Neural progenitor cell (in vitro differentiated cells): ENCODE measurements around the gene GATA5. TPM values are rescaled to one million over a fixed set of nuclear protein-coding genes. Genes with fewer than 3 reads are reported as not detected.

Experiments
- DNase-seq: peaks from one replicate; pipeline ENCODE4 v3.0.0-alpha.2; 2016; ENCODE audit warnings: low spot score
- H2AFZ ChIP-seq: fragments of 200-600 bp; sonication (generic); replicated peaks from 2 replicates; pipeline ENCODE4 v1.6.1; 2016; ENCODE audit warnings: antibody characterized with exemption
- H3F3A ChIP-seq: fragments of 200-600 bp; sonication (generic); 2 replicates; pipeline ENCODE4 v1.6.1; 2016; ENCODE audit warnings: antibody characterized with exemption, low read depth
- H3K27ac ChIP-seq: fragments of 200-600 bp; sonication (generic); 2 replicates; pipeline ENCODE4 v1.5.1; 2016; ENCODE audit warnings: mild to moderate bottlenecking
- H3K27me3 ChIP-seq: fragments of 200-600 bp; sonication (generic); 2 replicates; pipeline ENCODE4 v1.6.1; 2016; ENCODE audit warnings: mild to moderate bottlenecking, moderate library complexity
- H3K36me3 ChIP-seq: fragments of 200-600 bp; sonication (generic); 2 replicates; pipeline ENCODE4 v1.5.1; 2016
- H3K4me1 ChIP-seq: fragments of 200-600 bp; sonication (generic); 2 replicates; pipeline ENCODE4 v1.6.1; 2016; ENCODE audit warnings: mixed run types
- H3K4me2 ChIP-seq: fragments of 200-600 bp; sonication (generic); 2 replicates; pipeline ENCODE4 v1.6.1; 2016
- H3K4me3 ChIP-seq: fragments of 200-600 bp; sonication (generic); 2 replicates; pipeline ENCODE4 v1.5.1; 2016
- H3K79me2 ChIP-seq: fragments of 200-600 bp; sonication (generic); 2 replicates; pipeline ENCODE4 v1.6.1; 2016; ENCODE audit warnings: low read depth
- H3K9ac ChIP-seq: fragments of 200-600 bp; sonication (generic); 2 replicates; pipeline ENCODE4 v1.6.1; 2016
- H3K9me3 ChIP-seq: fragments of 200-600 bp; sonication (generic); 2 replicates; pipeline ENCODE4 v1.5.1; 2016; ENCODE audit warnings: low read depth
- H4K20me1 ChIP-seq: fragments of 200-600 bp; sonication (generic); 2 replicates; pipeline ENCODE4 v1.6.1; 2016; ENCODE audit warnings: low read depth
- H3K27ac Mint-ChIP-seq: 3 replicates; pipeline ENCODE4 v1.8.0; 2021; ENCODE audit warnings: mixed read lengths
- H3K27me3 Mint-ChIP-seq: 2 replicates; pipeline ENCODE4 v1.8.0; 2022; ENCODE audit warnings: low read depth, mild to moderate bottlenecking, inconsistent platforms, moderate library complexity, mixed read lengths; ENCODE audit not compliant: insufficient read depth
- H3K36me3 Mint-ChIP-seq: 3 replicates; pipeline ENCODE4 v1.8.0; 2021; ENCODE audit warnings: mixed read lengths
- H3K4me1 Mint-ChIP-seq: 3 replicates; pipeline ENCODE4 v1.8.0; 2021; ENCODE audit warnings: mixed read lengths
- H3K4me3 Mint-ChIP-seq: 3 replicates; pipeline ENCODE4 v1.8.0; 2021; ENCODE audit warnings: mild to moderate bottlenecking, moderate library complexity, mixed read lengths
- H3K9me3 Mint-ChIP-seq: 3 replicates; pipeline ENCODE4 v1.8.0; 2020; ENCODE audit warnings: mixed read lengths
- CTCF ChIP-seq: fragments of 200-600 bp; sonication (generic); IDR thresholded peaks from 2 replicates; pipeline ENCODE4 v1.5.1; 2017; ENCODE audit warnings: antibody characterized with exemption, mild to moderate bottlenecking
- EZH2 ChIP-seq: fragments of 200-600 bp; sonication (generic); IDR thresholded peaks from 2 replicates; pipeline ENCODE4 v1.6.1; 2017; ENCODE audit warnings: antibody characterized with exemption, mild to moderate bottlenecking, moderate library complexity
- EZH2phosphoT487 ChIP-seq: fragments of 200-600 bp; sonication (generic); IDR thresholded peaks from 2 replicates; pipeline ENCODE4 v1.6.1; 2017; ENCODE audit warnings: antibody characterized with exemption
- total RNA-seq: library from RNA; depleted of rRNA; stranded (reverse); fragments of >200 nt; gene quantifications from 2 replicates; pipeline ENCODE4 v1.2.3, GENCODE V29; 2015; ENCODE audit warnings: low replicate concordance

Gene GATA5
- total RNA-seq, 1 donor from 2014 or later: not detected

GRCh38 chr20:62436692-62437091 lies 39.1 kb downstream of the GATA5 start:
- H3K4me3 ChIP-seq: no peak overlapping the region
- H2AFZ ChIP-seq: no peak overlapping the region
- no peak overlapping the region for H3K4me2 ChIP-seq
- peaks cover 2% of the 10 kb centered on the region for H3K27me3 ChIP-seq
- Mint-ChIP-seq H3K27me3 (peaks cover 21% of the 10 kb centered on the region), H3K36me3 (no peaks in the 10 kb centered on the region), H3K4me3 (no peak overlapping the region), H3K9me3 (peaks cover 2% of the 10 kb centered on the region), H3K27ac (no peak overlapping the region), H3K4me1 (no peaks in the 10 kb centered on the region)
- no peaks in the 10 kb centered on the region for H3K36me3 ChIP-seq
- DNase-seq: no peak
- no peak overlapping the region for H3K27ac ChIP-seq
- H3F3A ChIP-seq: no peaks in the 10 kb centered on the region
- no peak for TF ChIP-seq CTCF
- H3K79me2 ChIP-seq: no peaks in the 10 kb centered on the region
- H3K4me1 ChIP-seq: no peaks in the 10 kb centered on the region
- H3K9me3 ChIP-seq: no peaks in the 10 kb centered on the region
- H4K20me1 ChIP-seq: no peaks in the 10 kb centered on the region
- no peak overlapping the region for H3K9ac ChIP-seq

- H3K27me3 Mint-ChIP-seq: peaks cover 20% of the 10 kb centered on the region
These were observed 41.9 kb downstream of the GATA5 start for GRCh38 chr20:62433658-62434497.

GRCh38 chr20:62430866-62431447 lies 44.8 kb downstream of the GATA5 start:
- H3K4me3 Mint-ChIP-seq: peak overlapping the region; percentile 34

More at GRCh38 chr20:62433658-62434497, 41.9 kb downstream of the GATA5 start:
- Histone ChIP-seq H3K27me3 (peaks cover 11% of the 10 kb centered on the region), H3K79me2 (no peaks in the 10 kb centered on the region), H3K4me2 (no peak overlapping the region), H3K27ac (no peak overlapping the region), H3K9me3 (no peaks in the 10 kb centered on the region), H3K36me3 (no peaks in the 10 kb centered on the region), H2AFZ (no peak overlapping the region), H3K4me1 (no peaks in the 10 kb centered on the region), H3F3A (no peaks in the 10 kb centered on the region), H4K20me1 (no peaks in the 10 kb centered on the region), H3K4me3 (no peak overlapping the region), H3K9ac (no peak overlapping the region)
- H3K27ac Mint-ChIP-seq: no peak overlapping the region
- no peak for DNase-seq
- H3K36me3 Mint-ChIP-seq: no peaks in the 10 kb centered on the region
- H3K9me3 Mint-ChIP-seq: peaks cover 2% of the 10 kb centered on the region
- peaks cover 5% of the 10 kb centered on the region for H3K4me1 Mint-ChIP-seq
- no peak overlapping the region for H3K4me3 Mint-ChIP-seq
- TF ChIP-seq CTCF: no peak
- no peak for TF ChIP-seq EZH2phosphoT487
- no peak for TF ChIP-seq EZH2

More at GRCh38 chr20:62430866-62431447, 44.8 kb downstream of the GATA5 start:
- no peaks in the 10 kb centered on the region for H3K79me2 ChIP-seq
- no peaks in the 10 kb centered on the region for H3F3A ChIP-seq
- no peak overlapping the region for H3K4me2 ChIP-seq
- H3K4me1 Mint-ChIP-seq: peaks cover 11% of the 10 kb centered on the region
- H3K9ac ChIP-seq: no peak overlapping the region
- no peak for DNase-seq
- H3K27ac Mint-ChIP-seq: no peak overlapping the region
- no peak overlapping the region for H3K27ac ChIP-seq
- H3K36me3 ChIP-seq: no peaks in the 10 kb centered on the region
- no peaks in the 10 kb centered on the region for H3K9me3 ChIP-seq
- TF ChIP-seq CTCF (no peak), EZH2phosphoT487 (no peak), EZH2 (no peak)
- no peaks in the 10 kb centered on the region for H3K36me3 Mint-ChIP-seq
- H3K4me3 ChIP-seq: no peak overlapping the region
- peaks cover 11% of the 10 kb centered on the region for H3K27me3 ChIP-seq
- peaks cover 25% of the 10 kb centered on the region for H3K27me3 Mint-ChIP-seq
- H2AFZ ChIP-seq: no peak overlapping the region
- peaks cover 14% of the 10 kb centered on the region for H3K4me1 ChIP-seq
- no peaks in the 10 kb centered on the region for H3K9me3 Mint-ChIP-seq
- no peaks in the 10 kb centered on the region for H4K20me1 ChIP-seq
